Measurements from ENCODE around the gene EIF4EBP3. TPM values are rescaled to one million over a fixed set of nuclear protein-coding genes. Genes with fewer than 3 reads are reported as not detected.
A peak's percentile ranks its signal among the peaks of the same experiment; 100 is the strongest.

Gene EIF4EBP3
- total RNA-seq, 1 experiment from 2014 or later = 35.3 TPM

DNA sequence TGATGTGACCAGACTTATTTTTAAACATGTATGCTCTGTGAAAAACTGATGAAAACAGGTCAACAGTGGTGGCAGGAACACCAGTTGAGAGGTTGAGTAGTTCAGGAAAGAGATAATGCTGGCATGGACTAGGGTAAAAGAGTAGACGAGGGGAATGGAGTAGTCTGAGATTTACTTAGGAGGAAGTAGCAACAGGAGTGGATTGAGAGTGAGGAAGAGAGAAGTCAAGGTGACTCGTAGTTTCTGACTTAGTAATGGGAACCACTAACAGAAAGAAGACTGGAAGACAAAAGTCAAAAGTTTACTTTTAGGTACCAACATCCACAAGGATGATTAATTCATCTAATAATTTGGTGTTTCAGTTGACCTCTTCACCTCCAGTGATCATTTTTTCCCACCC lies 6.2 kb downstream of the EIF4EBP3 start:
- no TSS peak for BruUV-seq (replicated peaks)
- Mint-ChIP-seq H3K36me3 (ENCODE audit: insufficient read depth, unreplicated experiment) (peaks cover 68% of the 10 kb centered on the region), H3K27me3 (ENCODE audit: insufficient read depth, unreplicated experiment) (no peaks in the 10 kb centered on the region), H3K4me1 (ENCODE audit: insufficient read depth, unreplicated experiment) (peaks cover 45% of the 10 kb centered on the region), H3K27ac (ENCODE audit: low read depth, unreplicated experiment) (peak overlapping the region; percentile 0), H3K4me3 (ENCODE audit: unreplicated experiment) (no peak overlapping the region), H3K9me3 (ENCODE audit: unreplicated experiment) (no peaks in the 10 kb centered on the region)
- TF ChIP-seq CTCF (IDR thresholded peaks at IDR 0.05; ENCODE audit: unreplicated experiment) = no peak
- DNase-seq (ENCODE audit: unreplicated experiment) = no peak
- intact Hi-C loops (cut with micrococcal nuclease) = loop anchor here (1.0 kb wide), 1 partner anchor 180 kb away; no protein-coding TSS in a partner anchor
- ChIA-PET CTCF (interaction anchor here (0.7 to 1.6 kb wide), 5 partner anchors 11 to 1980 kb away, joined by 3 to 7 read pairs (median 5); partner anchors contain the start of genes IK, NDUFA2, SLC35A4 and TMCO6), POLR2A (interaction anchor here (1.8 to 3.4 kb wide), 3 partner anchors 10 to 137 kb away, joined by 6 to 23 read pairs (median 18); partner anchors contain the start of genes APBB3, HARS1, HARS2 and IK)

DNA sequence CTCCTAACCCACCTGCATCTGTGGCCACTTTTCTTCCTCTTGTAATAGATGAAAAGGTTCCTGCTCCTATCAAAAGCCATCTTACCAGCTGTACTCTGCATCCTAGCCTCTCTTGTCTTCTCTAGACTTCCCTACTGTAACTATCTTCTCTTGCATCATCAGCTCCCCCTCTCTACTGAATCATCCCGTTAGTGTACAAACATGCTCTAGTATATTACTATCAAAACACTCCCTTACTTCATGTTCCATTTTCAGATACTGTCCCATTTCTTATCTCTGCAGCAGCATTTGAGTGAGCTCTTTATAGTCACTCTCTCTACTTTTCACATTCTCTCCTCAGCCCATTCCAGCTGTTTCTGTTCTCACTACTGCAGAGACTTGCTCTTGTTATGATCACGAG lies 7.0 kb downstream of the EIF4EBP3 start:
- Mint-ChIP-seq H3K36me3 (ENCODE audit: insufficient read depth, unreplicated experiment) (peaks cover 62% of the 10 kb centered on the region), H3K4me1 (ENCODE audit: insufficient read depth, unreplicated experiment) (peaks cover 38% of the 10 kb centered on the region)
- DNase-seq (ENCODE audit: unreplicated experiment) = peak; percentile 69

DNA sequence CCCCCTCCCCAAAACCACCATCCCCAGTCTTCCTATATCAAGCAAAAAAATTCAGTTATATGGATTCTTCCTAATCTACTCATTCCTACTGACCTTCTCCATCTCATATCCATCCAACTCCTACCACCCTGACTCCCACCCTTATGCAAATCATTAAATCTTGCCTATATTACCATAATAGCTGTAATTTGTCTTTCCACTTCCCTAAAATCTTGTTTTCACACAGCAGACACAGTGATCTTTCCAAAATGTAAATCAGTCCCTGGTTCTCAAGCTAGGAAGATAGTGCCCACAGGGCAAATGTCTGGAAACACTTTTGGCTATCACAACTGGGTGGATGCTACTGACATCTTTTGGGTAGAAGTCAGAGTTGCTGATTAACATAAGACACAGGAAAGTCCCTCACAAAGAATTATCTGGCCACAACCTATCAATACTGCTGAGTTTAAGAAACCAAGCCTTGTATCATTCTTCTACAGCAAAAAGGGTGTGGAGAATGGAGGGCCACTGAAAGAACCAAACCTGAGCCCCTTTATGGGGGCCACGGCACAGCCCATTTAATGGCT lies 8.4 kb downstream of the EIF4EBP3 start:
- no peak for TF ChIP-seq CTCF (IDR thresholded peaks at IDR 0.05; ENCODE audit: unreplicated experiment)
- no TSS peak for BruUV-seq (replicated peaks)
- H3K9me3 Mint-ChIP-seq (ENCODE audit: unreplicated experiment) = no peaks in the 10 kb centered on the region
- POLR2A ChIA-PET = interaction anchor here (0.6 to 12.0 kb wide), 10 partner anchors 8 to 154 kb away, joined by 3 to 188 read pairs (median 4); partner anchors contain the start of genes ANKHD1, APBB3, EIF4EBP3 and HARS1
- DNase-seq (ENCODE audit: unreplicated experiment) = no peak
- peaks cover 48% of the 10 kb centered on the region for H3K36me3 Mint-ChIP-seq (ENCODE audit: insufficient read depth, unreplicated experiment)
- CTCF ChIA-PET = interaction anchor here (0.7 to 4.5 kb wide), 2 partner anchors 8 to 1791 kb away, joined by 5 to 27 read pairs; partner anchors contain the start of gene EIF4EBP3
- H3K4me1 Mint-ChIP-seq (ENCODE audit: insufficient read depth, unreplicated experiment) = peaks cover 38% of the 10 kb centered on the region
- intact Hi-C loops (cut with micrococcal nuclease) = loop anchor here (5.0 kb wide), 1 partner anchor 161 kb away; no protein-coding TSS in a partner anchor
- H3K27me3 Mint-ChIP-seq (ENCODE audit: insufficient read depth, unreplicated experiment) = no peaks in the 10 kb centered on the region
- H3K27ac Mint-ChIP-seq (ENCODE audit: low read depth, unreplicated experiment) = peak overlapping the region; percentile 91
- H3K4me3 Mint-ChIP-seq (ENCODE audit: unreplicated experiment) = peak overlapping the region; percentile 87

More for the DNA sequence above, 7.0 kb downstream of the EIF4EBP3 start:
- Mint-ChIP-seq H3K27me3 (ENCODE audit: insufficient read depth, unreplicated experiment) (no peaks in the 10 kb centered on the region), H3K4me3 (ENCODE audit: unreplicated experiment) (no peak overlapping the region), H3K27ac (ENCODE audit: low read depth, unreplicated experiment) (peak overlapping the region; percentile 0), H3K9me3 (ENCODE audit: unreplicated experiment) (no peaks in the 10 kb centered on the region)
- no TSS peak for BruUV-seq (replicated peaks)
- POLR2A ChIA-PET = interaction anchor here (1.0 to 4.3 kb wide), 5 partner anchors 10 to 136 kb away, joined by 3 to 89 read pairs (median 10); partner anchors contain the start of genes APBB3, HARS1, HARS2 and IK
- intact Hi-C loops (cut with micrococcal nuclease) = loop anchor here (1.0 kb wide), 1 partner anchor 181 kb away; no protein-coding TSS in a partner anchor
- CTCF ChIA-PET = interaction anchor here (1.0 kb wide), 1 partner anchor 25 kb away, joined by 6 read pairs; no protein-coding TSS in a partner anchor
- no peak for TF ChIP-seq CTCF (IDR thresholded peaks at IDR 0.05; ENCODE audit: unreplicated experiment)

- peaks cover 38% of the 10 kb centered on the region for H3K4me1 Mint-ChIP-seq (ENCODE audit: insufficient read depth, unreplicated experiment)
- POLR2A ChIA-PET = interaction anchor here (0.6 to 12.0 kb wide), 12 partner anchors 8 to 155 kb away, joined by 3 to 188 read pairs (median 7); partner anchors contain the start of genes ANKHD1, EIF4EBP3, HARS1 and HARS2
- TSS peak; percentile 68 for BruUV-seq (replicated peaks)
These were observed 9.0 kb downstream of the EIF4EBP3 start for GRCh38 chr5:140556438-140556837.

More at GRCh38 chr5:140556438-140556837, 9.0 kb downstream of the EIF4EBP3 start:
- peak overlapping the region; percentile 87 for H3K4me3 Mint-ChIP-seq (ENCODE audit: unreplicated experiment)
- intact Hi-C loops (cut with micrococcal nuclease) = loop anchor here (5.0 kb wide), 1 partner anchor 161 kb away; no protein-coding TSS in a partner anchor
- no peak for TF ChIP-seq CTCF (IDR thresholded peaks at IDR 0.05; ENCODE audit: unreplicated experiment)
- no peak for DNase-seq (ENCODE audit: unreplicated experiment)
- H3K27ac Mint-ChIP-seq (ENCODE audit: low read depth, unreplicated experiment) = peak overlapping the region; percentile 91
- H3K9me3 Mint-ChIP-seq (ENCODE audit: unreplicated experiment) = no peaks in the 10 kb centered on the region
- no peaks in the 10 kb centered on the region for H3K27me3 Mint-ChIP-seq (ENCODE audit: insufficient read depth, unreplicated experiment)
- H3K36me3 Mint-ChIP-seq (ENCODE audit: insufficient read depth, unreplicated experiment) = peaks cover 42% of the 10 kb centered on the region
- CTCF ChIA-PET = interaction anchor here (0.8 to 4.5 kb wide), 3 partner anchors 9 to 41 kb away, joined by 3 to 27 read pairs (median 3); partner anchors contain the start of gene EIF4EBP3
